ENCODE results near the gene KCNK2. TPM values are rescaled to one million over a fixed set of nuclear protein-coding genes. Genes with fewer than 3 reads are reported as not detected.

KCNK2 gene
- total RNA-seq, 1 experiment from 2014 or later, result 0.18 TPM

- Histone ChIP-seq H3K4me1 (no peaks in the 10 kb centered on the region), H3K9me3 (no peaks in the 10 kb centered on the region), H3K36me3 (ENCODE audit: control insufficient read depth, insufficient read depth, low read length) (no peaks in the 10 kb centered on the region), H3K4me3 (ENCODE audit: low read depth, low read length) (no peak overlapping the region), H3K27me3 (replicated peaks; ENCODE audit: control insufficient read depth, insufficient read depth, low read length) (no peaks in the 10 kb centered on the region)
- no peak overlapping the region for H3K4me3 Mint-ChIP-seq (ENCODE audit: unreplicated experiment)
- H3K27me3 Mint-ChIP-seq (ENCODE audit: insufficient read depth, unreplicated experiment), result peaks cover 4% of the 10 kb centered on the region
- intact Hi-C loops (cut with micrococcal nuclease; ENCODE audit: unreplicated experiment), result no loop called here
- no peaks in the 10 kb centered on the region for H3K4me1 Mint-ChIP-seq (ENCODE audit: low read depth, unreplicated experiment)
- no peak for DNase-seq
- ChIA-PET CTCF (no interaction called here), POLR2A (no interaction called here)
- BruUV-seq (replicated peaks), result no TSS peak
- no peak for TF ChIP-seq CTCF (IDR thresholded peaks at IDR 0.05; ENCODE audit: insufficient read depth in 1 of 2, low read depth in 1 of 2, low read length in 1 of 2, severe bottlenecking in 1 of 2, unreplicated experiment in 1 of 2)
- no peaks in the 10 kb centered on the region for H3K36me3 Mint-ChIP-seq (ENCODE audit: insufficient read depth, unreplicated experiment)
- no peaks in the 10 kb centered on the region for H3K9me3 Mint-ChIP-seq (ENCODE audit: unreplicated experiment)
- H3K27ac Mint-ChIP-seq (ENCODE audit: unreplicated experiment), result no peak overlapping the region
Measured at GRCh38 chr1:215220346-215220745, 137.8 kb downstream of the KCNK2 start.

GRCh38 chr1:215226757-215227156, 144.2 kb downstream of the KCNK2 start:
- H3K27ac Mint-ChIP-seq (ENCODE audit: unreplicated experiment), result no peak overlapping the region
- intact Hi-C loops (cut with micrococcal nuclease; ENCODE audit: unreplicated experiment), result no loop called here
- Histone ChIP-seq H3K4me1 (no peaks in the 10 kb centered on the region), H3K4me3 (ENCODE audit: low read depth, low read length) (no peak overlapping the region), H3K36me3 (ENCODE audit: control insufficient read depth, insufficient read depth, low read length) (no peaks in the 10 kb centered on the region), H3K9me3 (no peaks in the 10 kb centered on the region), H3K27me3 (replicated peaks; ENCODE audit: control insufficient read depth, insufficient read depth, low read length) (no peaks in the 10 kb centered on the region)
- CTCF ChIA-PET, result no interaction called here
- no peak for DNase-seq
- no TSS peak for BruUV-seq (replicated peaks)
- no peaks in the 10 kb centered on the region for H3K36me3 Mint-ChIP-seq (ENCODE audit: insufficient read depth, unreplicated experiment)
- peaks cover 3% of the 10 kb centered on the region for H3K27me3 Mint-ChIP-seq (ENCODE audit: insufficient read depth, unreplicated experiment)
- POLR2A ChIA-PET, result no interaction called here
- no peak overlapping the region for H3K4me3 Mint-ChIP-seq (ENCODE audit: unreplicated experiment)
- no peaks in the 10 kb centered on the region for H3K9me3 Mint-ChIP-seq (ENCODE audit: unreplicated experiment)
- no peak for TF ChIP-seq CTCF (IDR thresholded peaks at IDR 0.05; ENCODE audit: insufficient read depth in 1 of 2, low read depth in 1 of 2, low read length in 1 of 2, severe bottlenecking in 1 of 2, unreplicated experiment in 1 of 2)
- no peaks in the 10 kb centered on the region for H3K4me1 Mint-ChIP-seq (ENCODE audit: low read depth, unreplicated experiment)

- Mint-ChIP-seq H3K4me1 (ENCODE audit: low read depth, unreplicated experiment) (no peaks in the 10 kb centered on the region), H3K9me3 (ENCODE audit: unreplicated experiment) (no peaks in the 10 kb centered on the region), H3K27ac (ENCODE audit: unreplicated experiment) (no peak overlapping the region), H3K27me3 (ENCODE audit: insufficient read depth, unreplicated experiment) (peaks cover 7% of the 10 kb centered on the region), H3K36me3 (ENCODE audit: insufficient read depth, unreplicated experiment) (no peaks in the 10 kb centered on the region), H3K4me3 (ENCODE audit: unreplicated experiment) (no peak overlapping the region)
- intact Hi-C loops (cut with micrococcal nuclease; ENCODE audit: unreplicated experiment), result no loop called here
- ChIA-PET CTCF (no interaction called here), POLR2A (no interaction called here)
- Histone ChIP-seq H3K4me3 (ENCODE audit: low read depth, low read length) (no peak overlapping the region), H3K27me3 (replicated peaks; ENCODE audit: control insufficient read depth, insufficient read depth, low read length) (no peaks in the 10 kb centered on the region), H3K4me1 (no peaks in the 10 kb centered on the region), H3K36me3 (ENCODE audit: control insufficient read depth, insufficient read depth, low read length) (no peaks in the 10 kb centered on the region), H3K9me3 (no peaks in the 10 kb centered on the region)
- no peak for DNase-seq
- BruUV-seq (replicated peaks), result no TSS peak
- TF ChIP-seq CTCF (IDR thresholded peaks at IDR 0.05; ENCODE audit: insufficient read depth in 1 of 2, low read depth in 1 of 2, low read length in 1 of 2, severe bottlenecking in 1 of 2, unreplicated experiment in 1 of 2), result no peak
Measured at GRCh38 chr1:215228193-215228592, 145.7 kb downstream of the KCNK2 start.
